Left lung (tissue), 10 donors: ENCODE data around the gene SH3BP1. TPM values are rescaled to one million over a fixed set of nuclear protein-coding genes. Genes with fewer than 3 reads are reported as not detected.
"Not testable (repeated sequence)": the region's sequence is repeated elsewhere in the genome, so short reads cannot be mapped to it uniquely, and the experiment has no call there.

Source experiments
- ATAC-seq: fragments of 200-7000 bp; cut with Tn5 transposase; one replicate; pipeline ENCODE4 v1.9.1; 2020; ENCODE audit warnings: moderate library complexity
- DNase-seq, 4 donors: peaks; one replicate each; pipeline ENCODE4 v3.0.0-alpha.2; 2013 to 2020
- H3K27ac ChIP-seq, 2 donors: fragments of 200-600 bp; sonication (generic) in 1 of 2; one replicate each; pipeline versions ENCODE4 v1.5.0 to v1.8.0; 2020 to 2021
- H3K27me3 ChIP-seq, 2 donors: fragments of 200-600 bp; sonication (generic) in 1 of 2; one replicate each; pipeline versions ENCODE4 v1.5.0 to v1.8.0; 2020 to 2021
- H3K36me3 ChIP-seq, 2 donors: fragments of 200-600 bp; sonication (generic) in 1 of 2; one replicate each; pipeline versions ENCODE4 v1.5.0 to v1.8.0; 2020 to 2021
- H3K4me1 ChIP-seq, 2 donors: fragments of 200-600 bp; one replicate each; pipeline ENCODE4 v1.8.0; 2021
- H3K4me3 ChIP-seq, 2 donors: fragments of 200-600 bp; sonication (generic) in 1 of 2; one replicate each; pipeline versions ENCODE4 v1.5.0 to v1.8.0; 2020 to 2021; ENCODE audit warnings: mild to moderate bottlenecking in 1 of 2
- H3K9me3 ChIP-seq, 2 donors: fragments of 200-600 bp; sonication (generic) in 1 of 2; one replicate each; pipeline versions ENCODE4 v1.5.0 to v1.8.0; 2020 to 2021
- CTCF ChIP-seq, 2 donors: fragments of 200-600 bp; sonication (generic) in 1 of 2; IDR thresholded peaks; one replicate each; pipeline versions ENCODE4 v1.5.0 to v1.8.0; 2021; ENCODE audit warnings: antibody characterized with exemption in 2 of 2
- intact Hi-C, 2 donors: fragments of 100-400 bp; cut with DNase I; formaldehyde crosslinking; loops; one replicate each; pipeline versions ENCODE4 v1.11.2 to v1.14.2; 2022
- polyA plus RNA-seq, 6 donors: library from polyadenylated mRNA; unstranded; fragments of 120-200 nt; gene quantifications; one replicate each; pipeline ENCODE4 v1.2.1, GENCODE V29; 2013; ENCODE audit not compliant: insufficient read length in 6 of 6
- total RNA-seq, 2 donors: library from RNA; stranded (reverse); fragmentation: NEBNext Ultra II Directional; extraction: Animal tissue kit (Norgen Biotek cat#: 25700); gene quantifications; one replicate each; pipeline ENCODE4 v1.2.1, GENCODE V29; 2021
- donor health status: DM: no; HTN: yes; CAD: no.
- donor health status: DM: no; HTN: no; CAD: no.

Gene SH3BP1
- total and polyA plus RNA-seq, 8 donors, result 14.0 to 40.7 (median 27.7) TPM

GRCh38 chr22:37601203-37601539 is 38.3 kb upstream of the SH3BP1 start:
- no peak overlapping the region for H3K4me3 ChIP-seq
- no peaks in the 10 kb centered on the region for H3K27me3 ChIP-seq
- DNase-seq (no peak), ATAC-seq (no peak)
- TF ChIP-seq CTCF (IDR thresholded peaks at IDR 0.05), result no peak
- H3K36me3 ChIP-seq, result no peaks in the 10 kb centered on the region
- intact Hi-C loops, result no loop called here
- peaks cover 2 to 8% of the 10 kb centered on the region in 2 donors for H3K4me1 ChIP-seq
- H3K9me3 ChIP-seq, result no peaks in the 10 kb centered on the region
- H3K27ac ChIP-seq, result no peak overlapping the region

DNA sequence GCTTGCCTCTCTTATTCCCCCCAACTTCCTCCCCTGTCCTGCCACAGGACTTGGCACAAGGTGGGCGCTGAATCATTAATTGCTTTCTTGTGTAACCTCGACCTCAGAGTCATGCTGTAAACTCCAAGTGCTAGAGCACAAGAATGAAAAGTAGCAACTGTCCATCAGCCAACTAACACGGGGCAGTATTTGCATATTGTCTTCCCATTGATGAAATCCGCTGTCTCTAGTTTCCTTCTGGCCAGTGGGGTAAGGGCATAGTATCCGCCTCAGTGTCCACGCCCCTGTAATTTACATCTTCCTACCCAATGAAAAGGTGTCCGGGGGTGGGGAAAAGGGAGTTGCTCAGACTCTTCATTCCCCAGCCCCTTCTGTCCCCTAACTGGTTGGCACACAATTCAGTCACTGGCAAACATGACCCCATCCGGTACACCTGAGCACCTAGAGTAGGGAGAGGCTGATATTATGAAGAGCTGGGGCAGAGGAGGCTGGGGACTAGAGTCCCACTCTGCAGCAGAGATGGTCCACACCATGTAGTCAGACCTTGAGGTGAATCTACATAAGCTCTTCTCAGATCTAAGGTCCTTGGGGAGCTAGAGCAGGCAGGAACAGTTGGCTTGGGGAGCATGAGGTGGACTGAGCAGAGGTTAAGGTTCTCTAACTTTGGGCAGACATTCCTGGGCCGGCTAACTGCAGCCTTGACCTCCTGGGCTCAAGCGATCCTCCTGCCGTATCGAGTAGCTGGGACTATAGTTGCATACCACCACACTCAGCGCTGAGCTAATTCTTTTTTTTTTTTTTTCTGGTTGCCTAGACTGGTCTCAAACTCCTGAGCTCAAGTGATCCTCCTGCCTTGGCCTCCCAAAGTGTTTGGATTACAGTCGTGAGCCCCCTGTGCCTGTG is 37.7 kb upstream of the SH3BP1 start:
- intact Hi-C loops, result no loop called here
- Histone ChIP-seq H3K36me3 (no peaks in the 10 kb centered on the region), H3K9me3 (no peaks in the 10 kb centered on the region), H3K4me1 (peaks cover 2 to 9% of the 10 kb centered on the region in 2 donors), H3K27ac (no peak overlapping the region), H3K4me3 (no peak overlapping the region), H3K27me3 (no peaks in the 10 kb centered on the region)
- peak; percentile 93 for ATAC-seq
- no peak for TF ChIP-seq CTCF (IDR thresholded peaks at IDR 0.05)
- peak in 3 of 4 donors; percentile 31 to 81 (median 56) for DNase-seq

GRCh38 chr22:37602546-37603277 is 36.8 kb upstream of the SH3BP1 start:
- DNase-seq, ATAC-seq, intact Hi-C loops, H3K27ac ChIP-seq, H3K9me3 ChIP-seq, H3K4me3 ChIP-seq, H3K36me3 ChIP-seq, H3K27me3 ChIP-seq: not testable (repeated sequence)
- peaks cover 3 to 19% of the 10 kb centered on the region in 2 donors for H3K4me1 ChIP-seq

DNA sequence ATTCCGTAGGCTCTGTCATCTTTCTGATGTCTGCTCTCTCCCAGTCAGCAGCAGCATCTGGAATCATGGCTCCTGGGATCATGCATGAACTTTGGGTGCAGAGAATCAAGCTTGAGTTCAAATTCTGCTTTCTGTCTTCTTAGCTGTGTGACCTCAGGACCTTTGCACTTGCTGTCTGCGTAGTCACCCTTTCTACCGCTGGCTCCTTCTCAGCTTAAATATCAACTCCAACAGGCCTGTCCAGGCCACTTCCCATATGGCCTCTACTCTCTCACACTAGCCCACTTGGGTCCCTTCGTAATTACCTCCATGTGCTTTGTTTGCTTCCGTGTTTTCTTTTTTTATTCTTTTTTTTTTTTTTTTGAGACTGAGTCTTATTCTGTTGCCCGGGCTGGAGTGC is 35.4 kb upstream of the SH3BP1 start:
- Histone ChIP-seq H3K36me3 (no peaks in the 10 kb centered on the region), H3K27me3 (no peaks in the 10 kb centered on the region), H3K4me3 (no peak overlapping the region), H3K9me3 (no peaks in the 10 kb centered on the region), H3K27ac (no peak overlapping the region), H3K4me1 (peaks cover 7 to 23% of the 10 kb centered on the region in 2 donors)
- TF ChIP-seq CTCF (IDR thresholded peaks at IDR 0.05), result no peak
- ATAC-seq (no peak), DNase-seq (no peak)
- intact Hi-C loops, result no loop called here

- Histone ChIP-seq H3K27me3 (no peaks in the 10 kb centered on the region), H3K4me1 (peaks cover 11 to 26% of the 10 kb centered on the region in 2 donors), H3K27ac (no peak overlapping the region), H3K4me3 (no peak overlapping the region), H3K9me3 (no peaks in the 10 kb centered on the region), H3K36me3 (no peaks in the 10 kb centered on the region)
- no peak for DNase-seq
- ATAC-seq, result no peak
- intact Hi-C loops, result no loop called here
- TF ChIP-seq CTCF (IDR thresholded peaks at IDR 0.05), result no peak
These were observed 34.6 kb upstream of the SH3BP1 start for GRCh38 chr22:37604875-37605274.
